Measurements from ENCODE around the gene RIT1.

GRCh38 chr1:155929057-155929456, 17.9 kb upstream of the RIT1 start:
- TF ChIP-seq CTCF (IDR thresholded peaks at IDR 0.05; ENCODE audit: low read depth, low read length, poor library complexity, severe bottlenecking) (no peak), EZH2phosphoT487 (IDR thresholded peaks at IDR 0.05; ENCODE audit: borderline replicate concordance, low read length) (no peak)

All from DOHH2 (cell line).